ENCODE data around the gene TBX19. TPM values are rescaled to one million over a fixed set of nuclear protein-coding genes. Genes with fewer than 3 reads are reported as not detected.

TBX19 gene
- total RNA-seq, 2 experiments from 2014 or later: 0.22 to 0.74 TPM

- ChIA-PET POLR2A (no interaction called here), CTCF (ENCODE audit: unreplicated experiment) (no interaction called here)
- Histone ChIP-seq H3K79me2 (ENCODE audit: insufficient read depth, low read depth, low read length) (no peaks in the 10 kb centered on the region), H3K27ac (ENCODE audit: low read depth, low read length, poor library complexity, severe bottlenecking) (no peak overlapping the region), H2AFZ (ENCODE audit: low read length) (no peak overlapping the region), H3K4me1 (ENCODE audit: insufficient read depth, low read length, poor library complexity, severe bottlenecking) (no peaks in the 10 kb centered on the region), H4K20me1 (ENCODE audit: insufficient read depth, low read length) (no peaks in the 10 kb centered on the region), H3K36me3 (ENCODE audit: insufficient read depth, low read length) (no peaks in the 10 kb centered on the region), H3K4me3 (ENCODE audit: low read depth, low read length, poor library complexity, severe bottlenecking) (no peak overlapping the region), H3K9me3 (ENCODE audit: low read length) (no peaks in the 10 kb centered on the region), H3K4me2 (ENCODE audit: low read length) (no peak overlapping the region), H3K9me2 (ENCODE audit: insufficient read depth, low read length) (no peaks in the 10 kb centered on the region)
- intact Hi-C loops (cut with micrococcal nuclease; ENCODE audit: unreplicated experiment): no loop called here
- TF ChIP-seq CTCF (conservative IDR thresholded peaks at IDR 0.05; ENCODE audit: low read length): no peak
- no peak for TF ChIP-seq EZH2phosphoT487 (IDR thresholded peaks at IDR 0.05; ENCODE audit: borderline replicate concordance, low read depth, low read length)
- BruUV-seq (replicated peaks): no TSS peak
- DNase-seq (ENCODE audit: low spot score): no peak
Observed at GRCh38 chr1:168288311-168289052, 7.8 kb downstream of the TBX19 start.

DNA sequence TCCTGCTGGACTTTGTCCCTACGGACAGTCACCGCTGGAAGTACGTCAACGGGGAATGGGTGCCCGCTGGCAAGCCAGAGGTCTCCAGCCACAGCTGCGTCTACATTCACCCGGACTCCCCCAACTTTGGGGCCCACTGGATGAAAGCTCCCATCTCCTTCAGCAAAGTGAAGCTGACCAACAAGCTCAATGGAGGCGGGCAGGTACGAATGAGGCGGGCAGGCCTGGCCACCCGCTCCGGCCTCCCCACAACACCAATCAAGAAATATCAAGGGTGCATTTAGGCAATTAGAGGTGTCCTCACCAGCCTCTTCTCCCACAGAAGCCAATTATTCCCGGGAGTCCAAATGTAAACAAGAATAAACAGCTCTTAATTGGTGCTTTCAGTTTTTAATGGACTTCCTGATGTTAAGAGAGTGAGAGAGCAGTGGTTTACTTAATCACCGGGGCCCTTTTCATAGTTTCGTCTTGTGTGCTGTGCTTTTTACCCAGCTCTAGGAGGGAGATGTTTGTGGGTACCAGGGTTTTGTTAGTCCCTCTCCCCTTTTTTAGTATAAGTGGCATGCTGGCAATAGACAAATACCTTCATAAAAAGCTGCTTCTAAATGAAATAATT, 10.7 kb downstream of the TBX19 start:
- H3K4me3 ChIP-seq (ENCODE audit: low read depth, low read length, poor library complexity, severe bottlenecking): no peak overlapping the region
- no peak overlapping the region for H3K4me2 ChIP-seq (ENCODE audit: low read length)
- ChIA-PET POLR2A (interaction anchor here (0.7 kb wide), 1 partner anchor 132 kb away, joined by 3 read pairs; no protein-coding TSS in a partner anchor), CTCF (ENCODE audit: unreplicated experiment) (no interaction called here)
- TF ChIP-seq CTCF (conservative IDR thresholded peaks at IDR 0.05; ENCODE audit: low read length) (no peak), EZH2phosphoT487 (IDR thresholded peaks at IDR 0.05; ENCODE audit: borderline replicate concordance, low read depth, low read length) (no peak)
- no peak for DNase-seq (ENCODE audit: low spot score)
- no peaks in the 10 kb centered on the region for H3K9me2 ChIP-seq (ENCODE audit: insufficient read depth, low read length)
- H3K27ac ChIP-seq (ENCODE audit: low read depth, low read length, poor library complexity, severe bottlenecking): no peak overlapping the region
- H3K79me2 ChIP-seq (ENCODE audit: insufficient read depth, low read depth, low read length): no peaks in the 10 kb centered on the region
- no peak overlapping the region for H2AFZ ChIP-seq (ENCODE audit: low read length)
- no peaks in the 10 kb centered on the region for H3K36me3 ChIP-seq (ENCODE audit: insufficient read depth, low read length)
- no peaks in the 10 kb centered on the region for H3K4me1 ChIP-seq (ENCODE audit: insufficient read depth, low read length, poor library complexity, severe bottlenecking)
- BruUV-seq (replicated peaks): no TSS peak
- H4K20me1 ChIP-seq (ENCODE audit: insufficient read depth, low read length): no peaks in the 10 kb centered on the region
- no peaks in the 10 kb centered on the region for H3K9me3 ChIP-seq (ENCODE audit: low read length)
- intact Hi-C loops (cut with micrococcal nuclease; ENCODE audit: unreplicated experiment): no loop called here

DNA sequence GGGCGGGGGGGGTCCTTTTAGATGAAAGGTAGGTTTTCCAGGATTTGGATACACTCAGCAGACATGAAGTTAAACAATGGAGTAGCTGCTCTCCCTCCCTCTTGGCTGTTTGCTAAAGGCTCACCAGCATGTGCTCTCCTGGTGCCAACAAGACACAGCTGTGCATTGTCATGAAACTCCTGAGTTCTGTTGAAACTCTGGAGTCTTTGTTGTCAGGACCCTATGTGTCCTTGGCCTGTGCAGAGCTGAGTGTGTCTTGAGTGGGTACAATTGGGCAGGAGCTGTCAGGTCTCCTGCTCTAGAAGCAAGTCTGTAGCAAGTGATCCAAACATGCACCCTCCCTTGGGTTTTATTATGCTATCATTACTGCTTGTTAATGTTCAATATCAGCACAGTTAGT, 12.7 kb downstream of the TBX19 start:
- POLR2A ChIA-PET: interaction anchor here (0.5 kb wide), 1 partner anchor 130 kb away, joined by 3 read pairs; no protein-coding TSS in a partner anchor
- CTCF ChIA-PET (ENCODE audit: unreplicated experiment): no interaction called here
- intact Hi-C loops (cut with micrococcal nuclease; ENCODE audit: unreplicated experiment): no loop called here

More for the DNA sequence above, 12.7 kb downstream of the TBX19 start:
- H3K9me3 ChIP-seq (ENCODE audit: low read length): no peaks in the 10 kb centered on the region
- no peaks in the 10 kb centered on the region for H3K36me3 ChIP-seq (ENCODE audit: insufficient read depth, low read length)
- no peak overlapping the region for H2AFZ ChIP-seq (ENCODE audit: low read length)
- no peak overlapping the region for H3K4me3 ChIP-seq (ENCODE audit: low read depth, low read length, poor library complexity, severe bottlenecking)
- no peaks in the 10 kb centered on the region for H4K20me1 ChIP-seq (ENCODE audit: insufficient read depth, low read length)
- no peak overlapping the region for H3K4me2 ChIP-seq (ENCODE audit: low read length)
- BruUV-seq (replicated peaks): no TSS peak
- H3K27ac ChIP-seq (ENCODE audit: low read depth, low read length, poor library complexity, severe bottlenecking): no peak overlapping the region
- TF ChIP-seq CTCF (conservative IDR thresholded peaks at IDR 0.05; ENCODE audit: low read length) (no peak), EZH2phosphoT487 (IDR thresholded peaks at IDR 0.05; ENCODE audit: borderline replicate concordance, low read depth, low read length) (no peak)
- H3K9me2 ChIP-seq (ENCODE audit: insufficient read depth, low read length): no peaks in the 10 kb centered on the region
- DNase-seq (ENCODE audit: low spot score): no peak
- no peaks in the 10 kb centered on the region for H3K4me1 ChIP-seq (ENCODE audit: insufficient read depth, low read length, poor library complexity, severe bottlenecking)
- H3K79me2 ChIP-seq (ENCODE audit: insufficient read depth, low read depth, low read length): no peaks in the 10 kb centered on the region
